ENCODE data around the gene MLPH. TPM values are rescaled to one million over a fixed set of nuclear protein-coding genes. Genes with fewer than 3 reads are reported as not detected.

Gene MLPH
- total RNA-seq, 1 donor from 2014 or later, result 14.8 TPM

- Mint-ChIP-seq H3K9me3 (no peaks in the 10 kb centered on the region), H3K4me1 (ENCODE audit: unreplicated experiment) (no peaks in the 10 kb centered on the region), H3K4me3 (no peak overlapping the region), H3K27ac (no peak overlapping the region), H3K27me3 (no peaks in the 10 kb centered on the region), H3K36me3 (no peaks in the 10 kb centered on the region)
- no peak for TF ChIP-seq CTCF (conservative IDR thresholded peaks at IDR 0.05)
- no peak for DNase-seq (ENCODE audit: extremely low spot score, unreplicated experiment)
These were observed 64.1 kb downstream of the MLPH start for GRCh38 chr2:237551071-237551574.

- Mint-ChIP-seq H3K27ac (no peak overlapping the region), H3K4me1 (ENCODE audit: unreplicated experiment) (no peaks in the 10 kb centered on the region), H3K27me3 (peaks cover 6% of the 10 kb centered on the region), H3K36me3 (no peaks in the 10 kb centered on the region), H3K4me3 (no peak overlapping the region), H3K9me3 (no peaks in the 10 kb centered on the region)
- no peak for DNase-seq (ENCODE audit: extremely low spot score, unreplicated experiment)
- no peak for TF ChIP-seq CTCF (conservative IDR thresholded peaks at IDR 0.05)
These were observed 65.9 kb downstream of the MLPH start for GRCh38 chr2:237552908-237553307.

DNA sequence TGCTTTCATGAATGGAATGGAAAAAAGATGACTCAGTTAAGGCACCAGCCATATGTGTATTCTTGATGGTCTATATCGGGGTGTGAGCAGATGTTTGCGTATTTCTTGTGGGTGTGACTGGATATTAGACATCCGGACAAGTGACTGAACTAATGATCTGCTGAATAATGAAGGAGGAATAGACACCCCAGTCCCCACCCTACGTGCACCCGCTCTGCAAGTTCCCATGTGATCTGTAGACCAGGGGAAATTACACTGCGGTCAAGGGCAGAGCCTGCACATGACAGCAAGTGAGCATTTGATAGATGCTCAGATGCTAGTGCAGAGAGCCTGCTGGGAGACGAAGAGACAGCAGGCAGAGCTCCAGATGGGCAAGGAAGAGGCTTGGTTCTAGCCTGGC lies 66.9 kb downstream of the MLPH start:
- Mint-ChIP-seq H3K4me3 (no peak overlapping the region), H3K27me3 (peaks cover 7% of the 10 kb centered on the region), H3K36me3 (no peaks in the 10 kb centered on the region), H3K27ac (no peak overlapping the region), H3K4me1 (ENCODE audit: unreplicated experiment) (no peaks in the 10 kb centered on the region), H3K9me3 (no peaks in the 10 kb centered on the region)
- no peak for TF ChIP-seq CTCF (conservative IDR thresholded peaks at IDR 0.05)
- DNase-seq (ENCODE audit: extremely low spot score, unreplicated experiment), result no peak

DNA sequence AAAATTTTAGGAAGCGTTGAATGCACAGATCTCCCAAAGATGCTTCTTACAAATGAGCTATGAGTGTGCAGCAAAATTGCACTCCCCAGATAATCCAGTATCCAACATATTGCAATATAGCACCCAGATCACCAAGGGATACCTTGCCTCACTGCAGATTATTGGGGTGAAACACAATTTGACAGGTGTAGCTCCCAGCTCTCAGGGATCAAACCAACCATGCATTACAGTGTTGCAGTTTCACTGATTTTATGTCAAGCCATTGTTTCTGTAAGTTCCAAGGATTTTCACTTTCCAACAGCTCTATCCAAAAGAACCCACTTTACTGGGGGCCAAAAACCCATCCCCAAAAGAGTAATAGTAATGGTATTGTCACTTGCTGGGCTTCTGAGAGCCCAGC lies 68.5 kb downstream of the MLPH start:
- Mint-ChIP-seq H3K27me3 (peaks cover 15% of the 10 kb centered on the region), H3K9me3 (no peaks in the 10 kb centered on the region), H3K4me3 (no peak overlapping the region), H3K27ac (no peak overlapping the region), H3K4me1 (ENCODE audit: unreplicated experiment) (no peaks in the 10 kb centered on the region), H3K36me3 (no peaks in the 10 kb centered on the region)
- no peak for DNase-seq (ENCODE audit: extremely low spot score, unreplicated experiment)
- TF ChIP-seq CTCF (conservative IDR thresholded peaks at IDR 0.05), result no peak

GRCh38 chr2:237556773-237557632 lies 70.0 kb downstream of the MLPH start:
- no peaks in the 10 kb centered on the region for H3K36me3 Mint-ChIP-seq
- no peak for TF ChIP-seq CTCF (conservative IDR thresholded peaks at IDR 0.05)
- no peaks in the 10 kb centered on the region for H3K9me3 Mint-ChIP-seq
- peaks cover 15% of the 10 kb centered on the region for H3K27me3 Mint-ChIP-seq
- H3K4me1 Mint-ChIP-seq (ENCODE audit: unreplicated experiment), result no peaks in the 10 kb centered on the region
- no peak overlapping the region for H3K27ac Mint-ChIP-seq
- H3K4me3 Mint-ChIP-seq, result no peak overlapping the region
- DNase-seq (ENCODE audit: extremely low spot score, unreplicated experiment), result no peak
